ENCODE results near the gene IL19.

DNA sequence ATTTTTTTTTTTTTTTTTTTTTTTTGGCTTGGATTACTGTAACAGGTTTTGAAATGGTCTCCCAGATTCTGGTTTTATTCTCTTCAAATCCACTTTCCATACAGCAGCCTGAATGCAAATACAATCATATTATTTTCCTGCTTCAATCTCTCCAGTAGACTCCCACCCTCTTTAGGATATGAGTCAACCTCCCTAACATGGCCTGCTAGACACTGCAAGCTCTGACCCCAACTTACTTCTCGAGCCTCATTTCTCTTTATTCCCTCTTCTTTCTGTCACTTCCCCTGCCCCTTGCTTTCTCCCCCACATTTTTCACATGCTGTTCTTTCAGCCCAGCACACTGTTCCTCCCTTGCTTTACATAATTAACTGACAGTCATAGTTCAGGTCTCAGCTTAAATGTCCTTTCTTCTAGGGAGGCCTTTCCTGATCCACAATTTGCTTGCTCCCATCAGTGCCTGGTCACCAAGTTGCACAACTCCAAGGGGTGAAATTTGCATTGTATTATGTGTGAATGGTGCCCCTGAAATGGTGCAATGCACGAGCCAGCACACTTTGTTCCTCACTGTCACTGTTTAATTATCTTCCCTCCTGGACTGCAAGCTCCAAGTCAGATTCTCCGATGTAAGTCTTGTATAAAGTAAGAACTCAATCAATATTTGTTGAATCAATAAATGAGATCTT lies 22.1 kb upstream of the IL19 start:
- TF ChIP-seq, protein P1, sequence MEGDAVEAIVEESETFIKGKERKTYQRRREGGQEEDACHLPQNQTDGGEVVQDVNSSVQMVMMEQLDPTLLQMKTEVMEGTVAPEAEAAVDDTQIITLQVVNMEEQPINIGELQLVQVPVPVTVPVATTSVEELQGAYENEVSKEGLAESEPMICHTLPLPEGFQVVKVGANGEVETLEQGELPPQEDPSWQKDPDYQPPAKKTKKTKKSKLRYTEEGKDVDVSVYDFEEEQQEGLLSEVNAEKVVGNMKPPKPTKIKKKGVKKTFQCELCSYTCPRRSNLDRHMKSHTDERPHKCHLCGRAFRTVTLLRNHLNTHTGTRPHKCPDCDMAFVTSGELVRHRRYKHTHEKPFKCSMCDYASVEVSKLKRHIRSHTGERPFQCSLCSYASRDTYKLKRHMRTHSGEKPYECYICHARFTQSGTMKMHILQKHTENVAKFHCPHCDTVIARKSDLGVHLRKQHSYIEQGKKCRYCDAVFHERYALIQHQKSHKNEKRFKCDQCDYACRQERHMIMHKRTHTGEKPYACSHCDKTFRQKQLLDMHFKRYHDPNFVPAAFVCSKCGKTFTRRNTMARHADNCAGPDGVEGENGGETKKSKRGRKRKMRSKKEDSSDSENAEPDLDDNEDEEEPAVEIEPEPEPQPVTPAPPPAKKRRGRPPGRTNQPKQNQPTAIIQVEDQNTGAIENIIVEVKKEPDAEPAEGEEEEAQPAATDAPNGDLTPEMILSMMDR (IDR thresholded peaks at IDR 0.05; ENCODE audit: insufficient read depth, low read length, poor library complexity, severe bottlenecking) = no peak
- no peak for TF ChIP-seq EZH2phosphoT487 (conservative IDR thresholded peaks at IDR 0.05; ENCODE audit: low read length)
